GM23338 (cell line): ENCODE measurements around the gene NIPSNAP3A. TPM values are rescaled to one million over a fixed set of nuclear protein-coding genes. Genes with fewer than 3 reads are reported as not detected.

Experiments
- ATAC-seq: fragments of 200-7000 bp; cut with Tn5 transposase; 3 replicates; pipeline ENCODE4 v1.9.1; 2020
- DNase-seq: peaks from one replicate; pipeline ENCODE4 v3.0.0-alpha.2; 2015; ENCODE audit warnings: low spot score
- H2AFZ ChIP-seq: fragments of 200-600 bp; sonication (generic); 2 replicates; pipeline ENCODE4 v1.8.0; 2016; ENCODE audit warnings: antibody characterized with exemption, mild to moderate bottlenecking, moderate library complexity
- H3F3A ChIP-seq: fragments of 200-600 bp; sonication (generic); replicated peaks from 2 replicates; pipeline ENCODE4 v1.8.0; 2017; ENCODE audit warnings: antibody characterized with exemption, mixed run types, low read depth
- H3K27ac ChIP-seq: fragments of 200-600 bp; sonication (generic); 2 replicates; pipeline ENCODE4 v1.6.1; 2016; ENCODE audit warnings: low read depth
- H3K27me3 ChIP-seq: fragments of 200-600 bp; sonication (generic); 2 replicates; pipeline ENCODE4 v1.8.0; 2016; ENCODE audit warnings: mild to moderate bottlenecking, mixed run types, moderate library complexity; ENCODE audit not compliant: insufficient read depth
- H3K36me3 ChIP-seq: fragments of 200-600 bp; sonication (generic); 2 replicates; pipeline ENCODE4 v1.8.0; 2016; ENCODE audit warnings: mild to moderate bottlenecking; ENCODE audit not compliant: insufficient read depth
- H3K4me1 ChIP-seq: fragments of 200-600 bp; sonication (generic); 2 replicates; pipeline ENCODE4 v1.8.0; 2016; ENCODE audit warnings: mild to moderate bottlenecking, moderate library complexity; ENCODE audit not compliant: insufficient read depth
- H3K4me2 ChIP-seq: fragments of 200-600 bp; sonication (generic); 2 replicates; pipeline ENCODE4 v1.7.1; 2017; ENCODE audit warnings: mixed run types
- H3K4me3 ChIP-seq: fragments of 200-600 bp; sonication (generic); 2 replicates; pipeline ENCODE4 v1.6.1; 2016; ENCODE audit warnings: mixed run types
- H3K79me2 ChIP-seq: fragments of 200-600 bp; sonication (generic); replicated peaks from 2 replicates; pipeline ENCODE4 v1.8.0; 2017; ENCODE audit warnings: mild to moderate bottlenecking; ENCODE audit not compliant: insufficient read depth
- H3K9me2 ChIP-seq: fragments of 200-600 bp; sonication (generic); 2 replicates; pipeline ENCODE4 v1.8.0; 2017; ENCODE audit not compliant: insufficient read depth
- H4K20me1 ChIP-seq: fragments of 200-600 bp; sonication (generic); replicated peaks from 2 replicates; pipeline ENCODE4 v1.8.0; 2017; ENCODE audit warnings: mild to moderate bottlenecking; ENCODE audit not compliant: insufficient read depth
- H3K27ac Mint-ChIP-seq: 2 replicates; pipeline ENCODE4 v1.8.0; 2020; ENCODE audit warnings: inconsistent platforms, mild to moderate bottlenecking, moderate library complexity, mixed read lengths
- H3K27me3 Mint-ChIP-seq: 3 replicates; pipeline ENCODE4 v1.8.0; 2022; ENCODE audit warnings: low read depth, mild to moderate bottlenecking, moderate library complexity, mixed read lengths, inconsistent platforms; ENCODE audit not compliant: insufficient read depth, poor library complexity
- H3K36me3 Mint-ChIP-seq: 3 replicates; pipeline ENCODE4 v1.8.0; 2021; ENCODE audit warnings: low read depth, mild to moderate bottlenecking, inconsistent platforms, moderate library complexity, mixed read lengths
- H3K4me1 Mint-ChIP-seq: 3 replicates; pipeline ENCODE4 v1.8.0; 2020; ENCODE audit warnings: mild to moderate bottlenecking, inconsistent platforms, mixed read lengths
- H3K4me3 Mint-ChIP-seq: 3 replicates; pipeline ENCODE4 v1.8.0; 2021; ENCODE audit warnings: moderate library complexity, mild to moderate bottlenecking, inconsistent platforms, mixed read lengths
- H3K9me3 Mint-ChIP-seq: 3 replicates; pipeline ENCODE4 v1.8.0; 2020; ENCODE audit warnings: moderate library complexity, mild to moderate bottlenecking, inconsistent platforms, mixed read lengths
- CREB1 ChIP-seq: fragments of 250-450 bp; sonication (Bioruptor Pico); IDR thresholded peaks from 2 replicates; pipeline ENCODE4 v1.5.0; 2020; ENCODE audit warnings: low read depth, mild to moderate bottlenecking, moderate library complexity
- EZH2 ChIP-seq: fragments of 200-600 bp; sonication (generic); IDR thresholded peaks from one replicate; pipeline ENCODE4 v1.8.0; 2017; ENCODE audit warnings: antibody characterized with exemption, mild to moderate bottlenecking, low read depth; ENCODE audit not compliant: unreplicated experiment
- EZH2phosphoT487 ChIP-seq: fragments of 200-600 bp; sonication (generic); IDR thresholded peaks from one replicate; pipeline ENCODE4 v1.8.1; 2018; ENCODE audit warnings: antibody characterized with exemption; ENCODE audit not compliant: unreplicated experiment
- JUNB ChIP-seq: IDR thresholded peaks from one replicate; pipeline ENCODE4 v1.6.1; 2016; ENCODE audit warnings: antibody characterized with exemption; ENCODE audit not compliant: unreplicated experiment
- NANOG ChIP-seq: IDR thresholded peaks from 2 replicates; pipeline ENCODE4 v1.6.1; 2016; ENCODE audit warnings: antibody characterized with exemption, borderline replicate concordance
- POLR2AphosphoS5 ChIP-seq: IDR thresholded peaks from 2 replicates; pipeline ENCODE4 v1.6.1; 2016; ENCODE audit warnings: antibody characterized with exemption, low read depth
- STAT1 ChIP-seq: IDR thresholded peaks from one replicate; pipeline ENCODE4 v1.6.1; 2016; ENCODE audit warnings: antibody characterized with exemption; ENCODE audit not compliant: unreplicated experiment
- ZNF114 ChIP-seq: fragments of 250-450 bp; sonication (Bioruptor Pico); IDR thresholded peaks from 2 replicates; pipeline ENCODE4 v1.5.0; 2020; ENCODE audit warnings: mild to moderate bottlenecking, moderate library complexity
- ZNF331 ChIP-seq: fragments of 250-450 bp; sonication (Bioruptor Pico); IDR thresholded peaks from 2 replicates; pipeline ENCODE4 v1.5.0; 2020; ENCODE audit warnings: low read depth, mild to moderate bottlenecking, moderate library complexity
- polyA plus RNA-seq: library from polyadenylated mRNA; unstranded; fragments of >200 nt; fragmentation: Nextera tagmentation; extraction: Ambion mirVana; gene quantifications from 2 replicates; pipeline ENCODE4 v1.2.1, GENCODE V29; 2016
- total RNA-seq: library from RNA; depleted of rRNA; stranded (reverse); fragments of >200 nt; shearing (Covaris generic); gene quantifications from 2 replicates; pipeline ENCODE4 v1.2.3, GENCODE V29; 2014
- TF ChIP-seq, protein P1 (sequence below): IDR thresholded peaks from one replicate; pipeline ENCODE4 v1.6.1; 2018; ENCODE audit warnings: antibody characterized with exemption; ENCODE audit not compliant: unreplicated experiment
- TF ChIP-seq, protein P2 (sequence below): fragments of 250-450 bp; sonication (Bioruptor Pico); IDR thresholded peaks from 2 replicates; pipeline ENCODE4 v1.5.0; 2020; ENCODE audit warnings: mild to moderate bottlenecking, moderate library complexity
- TF ChIP-seq, protein P3 (sequence below): IDR thresholded peaks from 2 replicates; pipeline ENCODE4 v1.6.1; 2016; ENCODE audit warnings: antibody characterized with exemption

NIPSNAP3A gene
- total and polyA plus RNA-seq, 2 experiments from 2014 or later: 9.6 to 13.0 TPM

DNA sequence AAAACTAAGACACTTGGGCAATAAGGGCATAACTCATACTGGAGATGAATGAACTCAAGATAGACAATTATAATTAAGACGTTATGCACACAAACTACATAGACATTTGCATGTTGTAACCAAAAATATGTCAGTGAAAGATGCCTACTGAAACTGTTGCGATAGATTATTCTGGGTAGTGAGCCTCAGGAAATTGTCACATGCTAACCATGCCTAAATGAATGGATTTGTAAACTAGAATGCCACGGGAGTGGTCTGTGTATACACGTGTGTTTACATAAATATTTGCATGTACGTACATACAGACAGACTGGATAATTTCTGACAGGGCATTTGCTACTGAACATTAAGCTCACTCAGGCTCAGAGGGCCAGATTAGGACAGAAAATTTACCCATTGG, 17.7 kb downstream of the NIPSNAP3A start:
- no peaks in the 10 kb centered on the region for H3K36me3 Mint-ChIP-seq
- Histone ChIP-seq H3K27ac (no peak overlapping the region), H2AFZ (no peak overlapping the region), H3K9me2 (no peaks in the 10 kb centered on the region), H3K36me3 (no peaks in the 10 kb centered on the region), H3K4me2 (peak overlapping the region; percentile 83; the same call in 1 of the 2 replicates), H3F3A (no peaks in the 10 kb centered on the region), H4K20me1 (no peaks in the 10 kb centered on the region), H3K4me1 (no peaks in the 10 kb centered on the region), H3K4me3 (0 out of 2 replicates have a peak overlapping the region, but pooled peaks have one; percentile 78), H3K27me3 (peaks cover 16% of the 10 kb centered on the region), H3K79me2 (no peaks in the 10 kb centered on the region)
- DNase-seq (no peak), ATAC-seq (no peak)
- no peak for TF ChIP-seq POLR2AphosphoS5
- no peak for TF ChIP-seq JUNB
- TF ChIP-seq, protein P1, sequence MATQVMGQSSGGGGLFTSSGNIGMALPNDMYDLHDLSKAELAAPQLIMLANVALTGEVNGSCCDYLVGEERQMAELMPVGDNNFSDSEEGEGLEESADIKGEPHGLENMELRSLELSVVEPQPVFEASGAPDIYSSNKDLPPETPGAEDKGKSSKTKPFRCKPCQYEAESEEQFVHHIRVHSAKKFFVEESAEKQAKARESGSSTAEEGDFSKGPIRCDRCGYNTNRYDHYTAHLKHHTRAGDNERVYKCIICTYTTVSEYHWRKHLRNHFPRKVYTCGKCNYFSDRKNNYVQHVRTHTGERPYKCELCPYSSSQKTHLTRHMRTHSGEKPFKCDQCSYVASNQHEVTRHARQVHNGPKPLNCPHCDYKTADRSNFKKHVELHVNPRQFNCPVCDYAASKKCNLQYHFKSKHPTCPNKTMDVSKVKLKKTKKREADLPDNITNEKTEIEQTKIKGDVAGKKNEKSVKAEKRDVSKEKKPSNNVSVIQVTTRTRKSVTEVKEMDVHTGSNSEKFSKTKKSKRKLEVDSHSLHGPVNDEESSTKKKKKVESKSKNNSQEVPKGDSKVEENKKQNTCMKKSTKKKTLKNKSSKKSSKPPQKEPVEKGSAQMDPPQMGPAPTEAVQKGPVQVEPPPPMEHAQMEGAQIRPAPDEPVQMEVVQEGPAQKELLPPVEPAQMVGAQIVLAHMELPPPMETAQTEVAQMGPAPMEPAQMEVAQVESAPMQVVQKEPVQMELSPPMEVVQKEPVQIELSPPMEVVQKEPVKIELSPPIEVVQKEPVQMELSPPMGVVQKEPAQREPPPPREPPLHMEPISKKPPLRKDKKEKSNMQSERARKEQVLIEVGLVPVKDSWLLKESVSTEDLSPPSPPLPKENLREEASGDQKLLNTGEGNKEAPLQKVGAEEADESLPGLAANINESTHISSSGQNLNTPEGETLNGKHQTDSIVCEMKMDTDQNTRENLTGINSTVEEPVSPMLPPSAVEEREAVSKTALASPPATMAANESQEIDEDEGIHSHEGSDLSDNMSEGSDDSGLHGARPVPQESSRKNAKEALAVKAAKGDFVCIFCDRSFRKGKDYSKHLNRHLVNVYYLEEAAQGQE: no peak
- peak overlapping the region; percentile 85; the same call in 1 of the 3 replicates for H3K4me3 Mint-ChIP-seq
- 0 out of 3 replicates have a peak, but pooled peaks cover 4% of the 10 kb centered on the region for H3K9me3 Mint-ChIP-seq
- H3K27ac Mint-ChIP-seq: no peak overlapping the region
- H3K27me3 Mint-ChIP-seq: peaks cover 12% of the 10 kb centered on the region
- H3K4me1 Mint-ChIP-seq: no peaks in the 10 kb centered on the region

DNA sequence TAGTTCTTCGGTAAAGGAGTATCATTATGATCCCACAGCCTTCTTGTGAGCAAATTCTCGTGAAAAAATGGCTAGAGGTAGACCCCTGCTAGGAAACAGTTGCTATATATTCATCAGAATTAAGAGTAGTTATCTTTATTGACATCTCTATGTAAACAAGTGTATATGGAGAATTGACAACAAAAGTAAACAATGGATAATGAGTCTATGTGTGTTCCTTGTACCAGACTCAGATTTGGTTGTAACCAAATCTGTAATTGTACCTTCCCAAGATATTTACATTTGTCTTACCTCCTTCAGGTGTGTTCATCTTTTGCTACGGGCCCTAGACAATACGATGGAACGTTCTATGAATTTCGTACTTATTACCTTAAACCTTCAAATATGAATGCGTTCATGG, 18.5 kb downstream of the NIPSNAP3A start:
- no peaks in the 10 kb centered on the region for H3K9me2 ChIP-seq
- no peaks in the 10 kb centered on the region for H3K36me3 ChIP-seq
- H4K20me1 ChIP-seq: no peaks in the 10 kb centered on the region
- H3K27me3 ChIP-seq: peaks cover 16% of the 10 kb centered on the region
- no peaks in the 10 kb centered on the region for H3K79me2 ChIP-seq
- Mint-ChIP-seq H3K4me3 (no peak overlapping the region), H3K27me3 (peaks cover 12% of the 10 kb centered on the region), H3K27ac (no peak overlapping the region), H3K36me3 (no peaks in the 10 kb centered on the region), H3K9me3 (0 out of 3 replicates have a peak, but pooled peaks cover 4% of the 10 kb centered on the region), H3K4me1 (no peaks in the 10 kb centered on the region)
- H3F3A ChIP-seq: no peaks in the 10 kb centered on the region
- ATAC-seq (no peak), DNase-seq (no peak)
- no peak overlapping the region for H3K27ac ChIP-seq
- H3K4me3 ChIP-seq: no peak overlapping the region
- H3K4me1 ChIP-seq: no peaks in the 10 kb centered on the region
- H3K4me2 ChIP-seq: no peak overlapping the region
- H2AFZ ChIP-seq: no peak overlapping the region
- TF ChIP-seq, protein P2, sequence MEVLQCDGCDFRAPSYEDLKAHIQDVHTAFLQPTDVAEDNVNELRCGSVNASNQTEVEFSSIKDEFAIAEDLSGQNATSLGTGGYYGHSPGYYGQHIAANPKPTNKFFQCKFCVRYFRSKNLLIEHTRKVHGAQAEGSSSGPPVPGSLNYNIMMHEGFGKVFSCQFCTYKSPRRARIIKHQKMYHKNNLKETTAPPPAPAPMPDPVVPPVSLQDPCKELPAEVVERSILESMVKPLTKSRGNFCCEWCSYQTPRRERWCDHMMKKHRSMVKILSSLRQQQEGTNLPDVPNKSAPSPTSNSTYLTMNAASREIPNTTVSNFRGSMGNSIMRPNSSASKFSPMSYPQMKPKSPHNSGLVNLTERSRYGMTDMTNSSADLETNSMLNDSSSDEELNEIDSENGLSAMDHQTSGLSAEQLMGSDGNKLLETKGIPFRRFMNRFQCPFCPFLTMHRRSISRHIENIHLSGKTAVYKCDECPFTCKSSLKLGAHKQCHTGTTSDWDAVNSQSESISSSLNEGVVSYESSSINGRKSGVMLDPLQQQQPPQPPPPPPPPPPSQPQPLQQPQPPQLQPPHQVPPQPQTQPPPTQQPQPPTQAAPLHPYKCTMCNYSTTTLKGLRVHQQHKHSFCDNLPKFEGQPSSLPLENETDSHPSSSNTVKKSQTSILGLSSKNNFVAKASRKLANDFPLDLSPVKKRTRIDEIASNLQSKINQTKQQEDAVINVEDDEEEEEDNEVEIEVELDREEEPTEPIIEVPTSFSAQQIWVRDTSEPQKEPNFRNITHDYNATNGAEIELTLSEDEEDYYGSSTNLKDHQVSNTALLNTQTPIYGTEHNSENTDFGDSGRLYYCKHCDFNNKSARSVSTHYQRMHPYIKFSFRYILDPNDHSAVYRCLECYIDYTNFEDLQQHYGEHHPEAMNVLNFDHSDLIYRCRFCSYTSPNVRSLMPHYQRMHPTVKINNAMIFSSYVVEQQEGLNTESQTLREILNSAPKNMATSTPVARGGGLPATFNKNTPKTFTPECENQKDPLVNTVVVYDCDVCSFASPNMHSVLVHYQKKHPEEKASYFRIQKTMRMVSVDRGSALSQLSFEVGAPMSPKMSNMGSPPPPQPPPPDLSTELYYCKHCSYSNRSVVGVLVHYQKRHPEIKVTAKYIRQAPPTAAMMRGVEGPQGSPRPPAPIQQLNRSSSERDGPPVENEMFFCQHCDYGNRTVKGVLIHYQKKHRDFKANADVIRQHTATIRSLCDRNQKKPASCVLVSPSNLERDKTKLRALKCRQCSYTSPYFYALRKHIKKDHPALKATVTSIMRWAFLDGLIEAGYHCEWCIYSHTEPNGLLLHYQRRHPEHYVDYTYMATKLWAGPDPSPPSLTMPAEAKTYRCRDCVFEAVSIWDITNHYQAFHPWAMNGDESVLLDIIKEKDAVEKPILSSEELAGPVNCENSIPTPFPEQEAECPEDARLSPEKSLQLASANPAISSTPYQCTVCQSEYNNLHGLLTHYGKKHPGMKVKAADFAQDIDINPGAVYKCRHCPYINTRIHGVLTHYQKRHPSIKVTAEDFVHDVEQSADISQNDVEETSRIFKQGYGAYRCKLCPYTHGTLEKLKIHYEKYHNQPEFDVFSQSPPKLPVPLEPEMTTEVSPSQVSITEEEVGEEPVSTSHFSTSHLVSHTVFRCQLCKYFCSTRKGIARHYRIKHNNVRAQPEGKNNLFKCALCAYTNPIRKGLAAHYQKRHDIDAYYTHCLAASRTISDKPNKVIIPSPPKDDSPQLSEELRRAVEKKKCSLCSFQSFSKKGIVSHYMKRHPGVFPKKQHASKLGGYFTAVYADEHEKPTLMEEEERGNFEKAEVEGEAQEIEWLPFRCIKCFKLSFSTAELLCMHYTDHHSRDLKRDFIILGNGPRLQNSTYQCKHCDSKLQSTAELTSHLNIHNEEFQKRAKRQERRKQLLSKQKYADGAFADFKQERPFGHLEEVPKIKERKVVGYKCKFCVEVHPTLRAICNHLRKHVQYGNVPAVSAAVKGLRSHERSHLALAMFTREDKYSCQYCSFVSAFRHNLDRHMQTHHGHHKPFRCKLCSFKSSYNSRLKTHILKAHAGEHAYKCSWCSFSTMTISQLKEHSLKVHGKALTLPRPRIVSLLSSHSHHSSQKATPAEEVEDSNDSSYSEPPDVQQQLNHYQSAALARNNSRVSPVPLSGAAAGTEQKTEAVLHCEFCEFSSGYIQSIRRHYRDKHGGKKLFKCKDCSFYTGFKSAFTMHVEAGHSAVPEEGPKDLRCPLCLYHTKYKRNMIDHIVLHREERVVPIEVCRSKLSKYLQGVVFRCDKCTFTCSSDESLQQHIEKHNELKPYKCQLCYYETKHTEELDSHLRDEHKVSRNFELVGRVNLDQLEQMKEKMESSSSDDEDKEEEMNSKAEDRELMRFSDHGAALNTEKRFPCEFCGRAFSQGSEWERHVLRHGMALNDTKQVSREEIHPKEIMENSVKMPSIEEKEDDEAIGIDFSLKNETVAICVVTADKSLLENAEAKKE: no peak
- TF ChIP-seq NANOG (no peak), ZNF114 (no peak), POLR2AphosphoS5 (no peak), JUNB (no peak), ZNF331 (CRISPR knock-in tag) (no peak), EZH2 (no peak), CREB1 (CRISPR knock-in tag) (no peak), STAT1 (no peak), EZH2phosphoT487 (no peak)
- TF ChIP-seq, protein P3, sequence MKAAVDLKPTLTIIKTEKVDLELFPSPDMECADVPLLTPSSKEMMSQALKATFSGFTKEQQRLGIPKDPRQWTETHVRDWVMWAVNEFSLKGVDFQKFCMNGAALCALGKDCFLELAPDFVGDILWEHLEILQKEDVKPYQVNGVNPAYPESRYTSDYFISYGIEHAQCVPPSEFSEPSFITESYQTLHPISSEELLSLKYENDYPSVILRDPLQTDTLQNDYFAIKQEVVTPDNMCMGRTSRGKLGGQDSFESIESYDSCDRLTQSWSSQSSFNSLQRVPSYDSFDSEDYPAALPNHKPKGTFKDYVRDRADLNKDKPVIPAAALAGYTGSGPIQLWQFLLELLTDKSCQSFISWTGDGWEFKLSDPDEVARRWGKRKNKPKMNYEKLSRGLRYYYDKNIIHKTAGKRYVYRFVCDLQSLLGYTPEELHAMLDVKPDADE: no peak
